Keratinocyte (primary cell): ENCODE data around the gene DCUN1D2.

Source experiments
- EZH2 ChIP-seq: IDR thresholded peaks from one replicate; pipeline ENCODE4 v1.6.1; 2012; ENCODE audit warnings: inconsistent platforms, mild to moderate bottlenecking, low read length, moderate library complexity
- TF ChIP-seq, protein P1 (sequence below), 3 experiments: IDR thresholded peaks in 1 of 3; conservative IDR thresholded peaks in 1 of 3; optimal IDR thresholded peaks in 1 of 3; 2 replicates in 2 of 3; 3 replicates in 1 of 3; pipeline versions ENCODE3 to v1.5.1; 2011; ENCODE audit warnings: low read length in 3 of 3, mild to moderate bottlenecking in 3 of 3, moderate library complexity in 2 of 3, control low read depth in 1 of 3, inconsistent platforms in 1 of 3; ENCODE audit not compliant: insufficient read depth in 2 of 3; ENCODE audit errors: extremely low read depth in 1 of 3

DNA sequence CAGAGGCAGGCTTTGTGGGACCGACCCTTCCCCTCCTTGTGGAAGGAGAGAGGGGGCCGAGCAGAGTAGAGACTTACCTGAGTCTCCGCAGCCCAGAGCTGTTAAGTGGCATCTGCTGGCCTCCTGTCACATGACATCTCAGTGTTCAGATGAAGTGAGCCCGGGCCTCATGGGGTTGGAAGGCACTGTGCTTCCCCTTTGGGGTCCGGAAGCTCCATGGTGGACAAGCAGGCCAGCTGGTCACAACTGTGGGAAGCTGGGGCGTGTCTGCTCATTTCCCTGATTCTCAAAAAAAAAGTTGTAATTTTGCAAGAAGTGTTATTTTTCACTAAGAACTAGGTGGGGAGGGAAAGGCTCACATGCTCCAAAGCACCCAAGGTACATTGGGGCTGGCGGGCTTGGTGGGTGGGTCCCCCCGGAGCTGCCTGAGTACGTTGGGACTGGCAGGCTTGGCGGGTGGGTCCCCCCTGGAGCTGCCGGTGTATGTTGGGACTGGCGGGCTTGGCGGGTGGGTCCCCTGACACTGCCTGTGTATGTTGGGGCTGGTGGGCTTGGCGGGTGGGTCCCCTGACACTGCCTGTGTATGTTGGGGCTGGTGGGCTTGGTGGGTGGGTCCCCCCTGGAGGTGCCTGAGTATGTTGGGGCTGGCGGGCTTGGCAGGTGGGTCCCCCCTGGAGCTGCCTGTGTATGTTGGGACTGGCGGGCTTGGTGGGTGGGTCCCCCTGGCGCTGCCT, 18.2 kb upstream of the DCUN1D2 start:
- TF ChIP-seq EZH2 = no peak
- TF ChIP-seq, protein P1, sequence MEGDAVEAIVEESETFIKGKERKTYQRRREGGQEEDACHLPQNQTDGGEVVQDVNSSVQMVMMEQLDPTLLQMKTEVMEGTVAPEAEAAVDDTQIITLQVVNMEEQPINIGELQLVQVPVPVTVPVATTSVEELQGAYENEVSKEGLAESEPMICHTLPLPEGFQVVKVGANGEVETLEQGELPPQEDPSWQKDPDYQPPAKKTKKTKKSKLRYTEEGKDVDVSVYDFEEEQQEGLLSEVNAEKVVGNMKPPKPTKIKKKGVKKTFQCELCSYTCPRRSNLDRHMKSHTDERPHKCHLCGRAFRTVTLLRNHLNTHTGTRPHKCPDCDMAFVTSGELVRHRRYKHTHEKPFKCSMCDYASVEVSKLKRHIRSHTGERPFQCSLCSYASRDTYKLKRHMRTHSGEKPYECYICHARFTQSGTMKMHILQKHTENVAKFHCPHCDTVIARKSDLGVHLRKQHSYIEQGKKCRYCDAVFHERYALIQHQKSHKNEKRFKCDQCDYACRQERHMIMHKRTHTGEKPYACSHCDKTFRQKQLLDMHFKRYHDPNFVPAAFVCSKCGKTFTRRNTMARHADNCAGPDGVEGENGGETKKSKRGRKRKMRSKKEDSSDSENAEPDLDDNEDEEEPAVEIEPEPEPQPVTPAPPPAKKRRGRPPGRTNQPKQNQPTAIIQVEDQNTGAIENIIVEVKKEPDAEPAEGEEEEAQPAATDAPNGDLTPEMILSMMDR (optimal IDR thresholded peaks at IDR 0.05 in 1 of 3, IDR thresholded peaks at IDR 0.05 in 1 of 3, conservative IDR thresholded peaks at IDR 0.05 in 1 of 3; ENCODE audit: extremely low read depth in 1 of 3, insufficient read depth in 2 of 3, low read length in 3 of 3) = no peak
